DND-41 (cell line): Measurements from ENCODE around the gene TRIM15.

ENCODE experiments used
- ATAC-seq: fragments of 200-7000 bp; cut with Tn5 transposase; 3 replicates; pipeline ENCODE4 v1.9.1; 2021; ENCODE audit warnings: low read depth; ENCODE audit not compliant: insufficient read depth
- DNase-seq: peaks from one replicate; pipeline ENCODE4 v3.0.0-alpha.2; 2020
- H2AFZ ChIP-seq: 2 replicates; pipeline ENCODE4 v1.6.0; 2012; ENCODE audit warnings: low read depth, low read length
- H3K27ac ChIP-seq: 2 replicates; pipeline ENCODE4 v1.5.1; 2012; ENCODE audit warnings: low read length, inconsistent platforms
- H3K27me3 ChIP-seq: fragments of 200-600 bp; sonication (generic); 2 replicates; pipeline ENCODE4 v1.6.0; 2012; ENCODE audit warnings: low read length, mild to moderate bottlenecking, inconsistent platforms; ENCODE audit not compliant: insufficient read depth, poor library complexity
- H3K36me3 ChIP-seq: 2 replicates; pipeline ENCODE4 v1.5.1; 2012; ENCODE audit warnings: low read length, inconsistent platforms; ENCODE audit not compliant: insufficient read depth
- H3K4me1 ChIP-seq: 2 replicates; pipeline ENCODE4 v1.5.1; 2012; ENCODE audit warnings: mild to moderate bottlenecking, low read length; ENCODE audit not compliant: insufficient read depth
- H3K4me2 ChIP-seq: 2 replicates; pipeline ENCODE4 v1.6.0; 2012; ENCODE audit warnings: mild to moderate bottlenecking, moderate library complexity, low read length, inconsistent platforms; ENCODE audit not compliant: insufficient read depth
- H3K4me3 ChIP-seq, 2 experiments: fragments of 200-600 bp in 1 of 2; shearing (Covaris generic) in 1 of 2; 2 replicates each; pipeline ENCODE4 v1.5.1; 2012 to 2016; ENCODE audit warnings: inconsistent platforms in 2 of 2, low read length in 2 of 2, mild to moderate bottlenecking in 2 of 2, low read depth in 1 of 2, moderate library complexity in 1 of 2
- H3K79me2 ChIP-seq: 2 replicates; pipeline ENCODE4 v1.6.0; 2012; ENCODE audit warnings: low read length, inconsistent platforms; ENCODE audit not compliant: insufficient read depth
- H3K9ac ChIP-seq: 2 replicates; pipeline ENCODE4 v1.6.0; 2012; ENCODE audit warnings: low read depth, mild to moderate bottlenecking, inconsistent platforms, low read length, moderate library complexity
- H3K9me3 ChIP-seq: 2 replicates; pipeline ENCODE4 v1.5.1; 2012; ENCODE audit warnings: low read length, moderate library complexity, mild to moderate bottlenecking, inconsistent platforms; ENCODE audit not compliant: insufficient read depth, severe bottlenecking
- H4K20me1 ChIP-seq: 2 replicates; pipeline ENCODE4 v1.6.0; 2012; ENCODE audit warnings: low read length; ENCODE audit not compliant: insufficient read depth
- EZH2 ChIP-seq: IDR thresholded peaks from 3 replicates; pipeline ENCODE4 v1.6.1; 2012; ENCODE audit warnings: borderline replicate concordance, low read depth, mild to moderate bottlenecking, moderate library complexity, low read length, inconsistent platforms; ENCODE audit not compliant: severe bottlenecking
- TF ChIP-seq, protein P1 (sequence below): IDR thresholded peaks from 2 replicates; pipeline ENCODE4 v1.5.1; 2012; ENCODE audit warnings: borderline replicate concordance, low read length, moderate library complexity, mild to moderate bottlenecking; ENCODE audit not compliant: poor library complexity, severe bottlenecking; ENCODE audit errors: extremely low read depth

TRIM15 gene

GRCh38 chr6:30195951-30196350, 32.6 kb downstream of the TRIM15 start:
- Histone ChIP-seq H3K79me2 (peaks cover 13% of the 10 kb centered on the region), H3K4me3 (no peak overlapping the region), H3K36me3 (peaks cover 87% of the 10 kb centered on the region), H3K9me3 (no peaks in the 10 kb centered on the region), H3K4me2 (no peak overlapping the region), H3K27ac (no peak overlapping the region), H3K4me1 (no peaks in the 10 kb centered on the region), H3K27me3 (no peaks in the 10 kb centered on the region), H3K9ac (no peak overlapping the region), H4K20me1 (peaks cover 35% of the 10 kb centered on the region), H2AFZ (no peak overlapping the region)
- no peak for ATAC-seq
- DNase-seq, result no peak
- TF ChIP-seq, protein P1, sequence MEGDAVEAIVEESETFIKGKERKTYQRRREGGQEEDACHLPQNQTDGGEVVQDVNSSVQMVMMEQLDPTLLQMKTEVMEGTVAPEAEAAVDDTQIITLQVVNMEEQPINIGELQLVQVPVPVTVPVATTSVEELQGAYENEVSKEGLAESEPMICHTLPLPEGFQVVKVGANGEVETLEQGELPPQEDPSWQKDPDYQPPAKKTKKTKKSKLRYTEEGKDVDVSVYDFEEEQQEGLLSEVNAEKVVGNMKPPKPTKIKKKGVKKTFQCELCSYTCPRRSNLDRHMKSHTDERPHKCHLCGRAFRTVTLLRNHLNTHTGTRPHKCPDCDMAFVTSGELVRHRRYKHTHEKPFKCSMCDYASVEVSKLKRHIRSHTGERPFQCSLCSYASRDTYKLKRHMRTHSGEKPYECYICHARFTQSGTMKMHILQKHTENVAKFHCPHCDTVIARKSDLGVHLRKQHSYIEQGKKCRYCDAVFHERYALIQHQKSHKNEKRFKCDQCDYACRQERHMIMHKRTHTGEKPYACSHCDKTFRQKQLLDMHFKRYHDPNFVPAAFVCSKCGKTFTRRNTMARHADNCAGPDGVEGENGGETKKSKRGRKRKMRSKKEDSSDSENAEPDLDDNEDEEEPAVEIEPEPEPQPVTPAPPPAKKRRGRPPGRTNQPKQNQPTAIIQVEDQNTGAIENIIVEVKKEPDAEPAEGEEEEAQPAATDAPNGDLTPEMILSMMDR, result no peak
- no peak for TF ChIP-seq EZH2

DNA sequence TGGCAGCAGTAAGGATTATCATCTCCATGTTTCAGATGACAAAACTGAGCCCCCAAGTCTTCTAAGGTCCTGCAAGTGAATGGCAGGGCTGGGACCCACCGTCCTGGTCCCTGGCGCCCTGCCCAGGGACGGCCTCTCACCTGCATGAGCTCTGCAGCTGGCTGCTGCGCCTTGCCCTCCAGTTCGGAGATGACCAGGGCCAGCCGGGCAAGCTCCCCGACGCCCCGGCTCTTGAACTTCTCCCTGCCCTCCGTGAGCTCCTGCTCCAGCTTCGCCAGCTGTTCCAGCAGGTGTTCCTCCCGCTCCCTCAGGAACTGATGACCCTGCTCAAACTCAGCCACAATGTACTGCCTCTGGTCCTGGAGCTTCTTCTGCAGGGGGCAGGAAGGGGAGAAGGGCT, 33.0 kb downstream of the TRIM15 start:
- Histone ChIP-seq H3K4me3 (no peak overlapping the region), H4K20me1 (peaks cover 35% of the 10 kb centered on the region), H3K27me3 (no peaks in the 10 kb centered on the region), H2AFZ (no peak overlapping the region), H3K9me3 (no peaks in the 10 kb centered on the region), H3K36me3 (peaks cover 87% of the 10 kb centered on the region), H3K27ac (no peak overlapping the region), H3K79me2 (peaks cover 17% of the 10 kb centered on the region), H3K4me1 (no peaks in the 10 kb centered on the region), H3K4me2 (no peak overlapping the region), H3K9ac (no peak overlapping the region)
- no peak for TF ChIP-seq EZH2
- TF ChIP-seq, protein P1, result no peak
- DNase-seq, result no peak
- no peak for ATAC-seq

DNA sequence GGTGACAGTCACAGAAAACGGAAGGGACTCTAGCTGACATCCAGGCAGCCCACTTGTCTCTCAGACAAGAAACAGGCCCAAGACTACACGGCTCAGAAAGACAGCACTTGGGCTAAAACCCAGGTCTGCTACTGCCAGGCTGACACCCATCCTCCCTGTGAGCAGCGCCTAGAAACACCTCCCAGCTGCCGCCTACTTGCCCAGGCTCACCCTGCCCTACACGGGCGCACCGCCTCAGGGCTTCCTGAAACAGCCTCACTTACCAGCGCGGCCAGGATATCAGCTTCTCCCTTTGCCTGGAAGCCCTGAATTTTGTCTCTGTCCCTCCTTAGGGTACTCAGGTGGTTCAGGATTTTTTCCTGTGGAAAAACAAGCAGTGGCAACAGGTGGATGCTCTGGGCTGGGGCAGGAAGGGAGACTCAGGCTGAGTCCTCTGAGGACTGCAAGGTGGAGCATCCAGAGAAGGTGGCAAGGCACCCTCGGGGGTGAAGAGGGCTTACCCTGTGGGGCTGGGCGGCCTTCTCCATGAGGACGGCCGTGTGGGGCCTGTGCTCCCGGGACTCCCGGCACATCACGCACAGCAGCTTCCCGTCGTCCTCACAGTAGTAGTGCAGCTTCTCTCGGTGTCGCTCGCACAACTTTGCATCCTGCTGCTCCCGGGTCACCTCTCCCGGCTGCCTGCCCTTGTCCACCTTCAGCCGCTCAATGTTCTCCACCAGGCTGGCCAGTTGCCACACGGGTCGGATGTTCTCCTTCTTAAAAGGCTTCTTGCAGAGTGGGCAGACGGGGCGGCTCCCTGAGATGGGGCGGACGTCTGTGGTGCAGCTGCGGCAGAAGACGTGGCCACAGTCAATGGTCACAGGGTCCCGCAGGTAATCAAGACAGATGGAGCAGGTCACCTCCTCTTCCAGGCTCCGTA, 35.1 kb downstream of the TRIM15 start:
- H3K4me2 ChIP-seq, result no peak overlapping the region
- no peak overlapping the region for H3K27ac ChIP-seq
- TF ChIP-seq, protein P1, result no peak
- no peak for TF ChIP-seq EZH2
- DNase-seq (no peak), ATAC-seq (no peak)
- H3K9ac ChIP-seq, result no peak overlapping the region
- peaks cover 85% of the 10 kb centered on the region for H3K36me3 ChIP-seq
- H3K4me3 ChIP-seq, result no peak overlapping the region
- H3K9me3 ChIP-seq, result no peaks in the 10 kb centered on the region
- H3K4me1 ChIP-seq, result no peaks in the 10 kb centered on the region
- peaks cover 33% of the 10 kb centered on the region for H3K79me2 ChIP-seq
- H4K20me1 ChIP-seq, result peaks cover 44% of the 10 kb centered on the region
- no peak overlapping the region for H2AFZ ChIP-seq
- H3K27me3 ChIP-seq, result no peaks in the 10 kb centered on the region
